Stomach smooth muscle (tissue), 2 donors: Measurements from ENCODE around the gene SMCO3.
"Not testable (repeated sequence)": the region's sequence is repeated elsewhere in the genome, so short reads cannot be mapped to it uniquely, and the experiment has no call there.

Source experiments
- H3K27ac ChIP-seq: one replicate; pipeline ENCODE4 v1.7.0; 2013; ENCODE audit warnings: mild to moderate bottlenecking, low read length, inconsistent platforms
- H3K27me3 ChIP-seq, 2 donors: one replicate each; pipeline ENCODE4 v1.7.0; 2013; ENCODE audit warnings: low read length in 2 of 2; ENCODE audit not compliant: insufficient read depth in 2 of 2, control insufficient read depth in 1 of 2
- H3K36me3 ChIP-seq, 2 donors: one replicate each; pipeline ENCODE4 v1.7.0; 2013; ENCODE audit warnings: low read length in 2 of 2; ENCODE audit not compliant: control insufficient read depth in 2 of 2, insufficient read depth in 2 of 2
- H3K4me1 ChIP-seq: one replicate; pipeline ENCODE4 v1.7.0; 2013; ENCODE audit warnings: low read length; ENCODE audit not compliant: control insufficient read depth, insufficient read depth
- H3K4me3 ChIP-seq, 2 donors: one replicate each; pipeline ENCODE4 v1.7.0; 2013; ENCODE audit warnings: low read length in 2 of 2
- H3K9ac ChIP-seq, 2 donors: one replicate each; pipeline ENCODE4 v1.7.0; 2013; ENCODE audit warnings: low read length in 2 of 2, mild to moderate bottlenecking in 1 of 2
- H3K9me3 ChIP-seq, 2 donors: one replicate each; pipeline ENCODE4 v1.7.0; 2013; ENCODE audit warnings: low read length in 2 of 2; ENCODE audit not compliant: control insufficient read depth in 2 of 2
- donor health status: healthy.
- donor health status: Pancreatic carcinoma.

The SMCO3 gene

GRCh38 chr12:14768823-14769405, 45.1 kb downstream of the SMCO3 start:
- Histone ChIP-seq H3K27me3 (no peaks in the 10 kb centered on the region), H3K9ac (peak overlapping the region in 1 of 2 donors; percentile 92), H3K27ac (peak overlapping the region; percentile 92), H3K4me1 (peaks cover 11% of the 10 kb centered on the region), H3K4me3 (peak overlapping the region; percentile 96 to 98), H3K36me3 (peaks cover 0 to 2% of the 10 kb centered on the region in 2 donors), H3K9me3 (no peaks in the 10 kb centered on the region)

GRCh38 chr12:14767617-14768016, 46.4 kb downstream of the SMCO3 start:
- H3K9me3 ChIP-seq, result no peaks in the 10 kb centered on the region
- peaks cover 11% of the 10 kb centered on the region for H3K4me1 ChIP-seq
- H3K27ac ChIP-seq, result no peak overlapping the region
- H3K27me3 ChIP-seq, result no peaks in the 10 kb centered on the region
- H3K9ac ChIP-seq, result no peak overlapping the region
- H3K36me3 ChIP-seq, result peaks cover 0 to 2% of the 10 kb centered on the region in 2 donors
- H3K4me3 ChIP-seq, result no peak overlapping the region

GRCh38 chr12:14766649-14767215, 47.2 kb downstream of the SMCO3 start:
- Histone ChIP-seq H3K27me3 (no peaks in the 10 kb centered on the region), H3K4me3 (no peak overlapping the region), H3K9ac (no peak overlapping the region), H3K4me1 (peaks cover 11% of the 10 kb centered on the region), H3K36me3 (peaks cover 0 to 2% of the 10 kb centered on the region in 2 donors), H3K9me3 (no peaks in the 10 kb centered on the region), H3K27ac (no peak overlapping the region)

GRCh38 chr12:14766020-14766419, 48.0 kb downstream of the SMCO3 start:
- H3K4me3 ChIP-seq, H3K9ac ChIP-seq, H3K9me3 ChIP-seq, H3K36me3 ChIP-seq, H3K27me3 ChIP-seq, H3K27ac ChIP-seq: not testable (repeated sequence)
- H3K4me1 ChIP-seq, result peaks cover 11% of the 10 kb centered on the region

GRCh38 chr12:14765398-14765797, 48.6 kb downstream of the SMCO3 start:
- H3K9ac ChIP-seq, result no peak overlapping the region
- H3K4me1 ChIP-seq, result peaks cover 11% of the 10 kb centered on the region
- H3K36me3 ChIP-seq, result peaks cover 0 to 2% of the 10 kb centered on the region in 2 donors
- no peaks in the 10 kb centered on the region for H3K27me3 ChIP-seq
- no peak overlapping the region for H3K4me3 ChIP-seq
- H3K9me3 ChIP-seq, result no peaks in the 10 kb centered on the region
- no peak overlapping the region for H3K27ac ChIP-seq

GRCh38 chr12:14759711-14760280, 54.2 kb downstream of the SMCO3 start:
- not testable (repeated sequence) for H3K4me3 ChIP-seq, H3K27ac ChIP-seq, H3K27me3 ChIP-seq, H3K9me3 ChIP-seq, H3K4me1 ChIP-seq, H3K9ac ChIP-seq, H3K36me3 ChIP-seq

GRCh38 chr12:14756334-14757143, 57.4 kb downstream of the SMCO3 start:
- Histone ChIP-seq H3K9ac (no peak overlapping the region), H3K4me3 (no peak overlapping the region), H3K9me3 (peaks cover 0 to 4% of the 10 kb centered on the region in 2 donors), H3K27me3 (no peaks in the 10 kb centered on the region), H3K36me3 (no peaks in the 10 kb centered on the region), H3K4me1 (no peaks in the 10 kb centered on the region), H3K27ac (no peak overlapping the region)
